Astrocyte (in vitro differentiated cells and primary cell): Measurements from ENCODE around the gene TRPM3. TPM values are rescaled to one million over a fixed set of nuclear protein-coding genes. Genes with fewer than 3 reads are reported as not detected.

Source experiments
- DNase-seq: peaks from one replicate; pipeline ENCODE4 v3.0.0-alpha.2; 2010; ENCODE audit warnings: low read depth
- FAIRE-seq: peaks from 2 replicates; lab custom pipeline; 2011; peaks lifted over from hg19 to GRCh38; lab: Jason Lieb, UNC
- H2AFZ ChIP-seq: 2 replicates; pipeline ENCODE4 v1.6.0; 2012; ENCODE audit warnings: low read depth, low read length, inconsistent platforms
- H3K27ac ChIP-seq: 2 replicates; pipeline ENCODE4 v1.5.1; 2011; ENCODE audit warnings: low read depth, low read length, inconsistent platforms
- H3K27me3 ChIP-seq: 2 replicates; pipeline ENCODE4 v1.6.0; 2011; ENCODE audit warnings: low read length, inconsistent platforms; ENCODE audit not compliant: insufficient read depth
- H3K36me3 ChIP-seq: 2 replicates; pipeline ENCODE4 v1.5.1; 2011; ENCODE audit warnings: low read length, inconsistent platforms; ENCODE audit not compliant: insufficient read depth
- H3K4me1 ChIP-seq: 2 replicates; pipeline ENCODE4 v1.5.1; 2011; ENCODE audit warnings: low read length, inconsistent platforms; ENCODE audit not compliant: insufficient read depth
- H3K4me2 ChIP-seq: 2 replicates; pipeline ENCODE4 v1.6.0; 2012; ENCODE audit warnings: low read length, inconsistent platforms
- H3K4me3 ChIP-seq: 2 replicates; pipeline ENCODE4 v1.5.1; 2011; ENCODE audit warnings: low read depth, mild to moderate bottlenecking, low read length, inconsistent platforms; ENCODE audit not compliant: insufficient read depth
- H3K79me2 ChIP-seq: 2 replicates; pipeline ENCODE4 v1.6.0; 2012; ENCODE audit warnings: mild to moderate bottlenecking, low read length, inconsistent platforms; ENCODE audit not compliant: insufficient read depth
- H3K9ac ChIP-seq: 2 replicates; pipeline ENCODE4 v1.6.0; 2012; ENCODE audit warnings: mild to moderate bottlenecking, low read length, inconsistent platforms
- H3K9me3 ChIP-seq: 2 replicates; pipeline ENCODE4 v1.5.1; 2012; ENCODE audit warnings: low read depth, mild to moderate bottlenecking, low read length, inconsistent platforms; ENCODE audit not compliant: insufficient read depth
- H4K20me1 ChIP-seq: 2 replicates; pipeline ENCODE4 v1.6.0; 2012; ENCODE audit warnings: low read length, inconsistent platforms; ENCODE audit not compliant: insufficient read depth
- H3K27ac Mint-ChIP-seq: one replicate; pipeline ENCODE4 v1.8.0; 2021; ENCODE audit warnings: mild to moderate bottlenecking, mixed read lengths; ENCODE audit not compliant: unreplicated experiment
- H3K27me3 Mint-ChIP-seq: one replicate; pipeline ENCODE4 v1.8.0; 2021; ENCODE audit warnings: low read depth, mixed read lengths; ENCODE audit not compliant: unreplicated experiment
- H3K36me3 Mint-ChIP-seq: one replicate; pipeline ENCODE4 v1.8.0; 2021; ENCODE audit warnings: low read depth, mixed read lengths; ENCODE audit not compliant: unreplicated experiment
- H3K4me1 Mint-ChIP-seq: one replicate; pipeline ENCODE4 v1.8.0; 2021; ENCODE audit warnings: low read depth, mixed read lengths; ENCODE audit not compliant: unreplicated experiment
- H3K4me3 Mint-ChIP-seq: one replicate; pipeline ENCODE4 v1.8.0; 2021; ENCODE audit warnings: mild to moderate bottlenecking, moderate library complexity, mixed read lengths; ENCODE audit not compliant: unreplicated experiment
- H3K9me3 Mint-ChIP-seq: one replicate; pipeline ENCODE4 v1.8.0; 2021; ENCODE audit warnings: mild to moderate bottlenecking, mixed read lengths; ENCODE audit not compliant: unreplicated experiment
- EZH2 ChIP-seq: IDR thresholded peaks from 2 replicates; pipeline ENCODE4 v1.6.1; 2012; ENCODE audit warnings: mild to moderate bottlenecking, low read length, inconsistent platforms; ENCODE audit not compliant: insufficient read depth
- total RNA-seq: library from RNA; stranded (reverse); gene quantifications from 2 replicates; pipeline ENCODE4 v1.2.1, GENCODE V29; 2021
- TF ChIP-seq, protein P1 (sequence below): IDR thresholded peaks from 2 replicates; pipeline ENCODE4 v1.5.1; 2011; ENCODE audit warnings: low read depth, mild to moderate bottlenecking, inconsistent platforms, low read length, moderate library complexity; ENCODE audit not compliant: insufficient read depth

Gene TRPM3
- total RNA-seq, 1 donor from 2014 or later = 0.14 TPM

DNA sequence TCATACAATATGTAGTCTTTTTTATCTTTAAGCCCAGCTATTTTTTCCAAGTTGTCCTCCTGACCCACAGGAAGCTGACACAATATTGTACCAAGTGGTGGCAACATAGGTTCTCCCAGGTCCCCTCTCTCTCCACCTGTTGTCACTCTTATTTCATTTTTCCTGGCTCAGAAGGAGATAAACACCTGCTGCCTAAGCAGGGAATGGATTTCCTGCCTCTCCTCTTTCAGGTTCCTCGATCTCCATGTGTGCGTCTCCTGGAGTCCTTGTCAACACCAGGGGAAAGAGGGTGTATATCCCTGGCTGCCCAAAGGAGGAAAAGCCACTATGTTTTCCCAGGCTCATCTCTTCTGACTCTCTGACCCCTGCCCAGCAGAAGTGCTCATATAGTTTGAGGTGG, 625.2 kb downstream of the TRPM3 start:
- no peaks in the 10 kb centered on the region for H3K27me3 ChIP-seq
- FAIRE-seq = no peak
- no peak overlapping the region for H3K9ac ChIP-seq
- no peak overlapping the region for H3K4me3 Mint-ChIP-seq
- H3K36me3 Mint-ChIP-seq = no peaks in the 10 kb centered on the region
- H3K79me2 ChIP-seq = no peaks in the 10 kb centered on the region
- H4K20me1 ChIP-seq = no peaks in the 10 kb centered on the region
- H3K4me2 ChIP-seq = no peak overlapping the region
- no peak overlapping the region for H2AFZ ChIP-seq
- no peaks in the 10 kb centered on the region for H3K36me3 ChIP-seq
- no peaks in the 10 kb centered on the region for H3K9me3 Mint-ChIP-seq
- no peak overlapping the region for H3K27ac Mint-ChIP-seq
- no peak for TF ChIP-seq EZH2
- TF ChIP-seq, protein P1, sequence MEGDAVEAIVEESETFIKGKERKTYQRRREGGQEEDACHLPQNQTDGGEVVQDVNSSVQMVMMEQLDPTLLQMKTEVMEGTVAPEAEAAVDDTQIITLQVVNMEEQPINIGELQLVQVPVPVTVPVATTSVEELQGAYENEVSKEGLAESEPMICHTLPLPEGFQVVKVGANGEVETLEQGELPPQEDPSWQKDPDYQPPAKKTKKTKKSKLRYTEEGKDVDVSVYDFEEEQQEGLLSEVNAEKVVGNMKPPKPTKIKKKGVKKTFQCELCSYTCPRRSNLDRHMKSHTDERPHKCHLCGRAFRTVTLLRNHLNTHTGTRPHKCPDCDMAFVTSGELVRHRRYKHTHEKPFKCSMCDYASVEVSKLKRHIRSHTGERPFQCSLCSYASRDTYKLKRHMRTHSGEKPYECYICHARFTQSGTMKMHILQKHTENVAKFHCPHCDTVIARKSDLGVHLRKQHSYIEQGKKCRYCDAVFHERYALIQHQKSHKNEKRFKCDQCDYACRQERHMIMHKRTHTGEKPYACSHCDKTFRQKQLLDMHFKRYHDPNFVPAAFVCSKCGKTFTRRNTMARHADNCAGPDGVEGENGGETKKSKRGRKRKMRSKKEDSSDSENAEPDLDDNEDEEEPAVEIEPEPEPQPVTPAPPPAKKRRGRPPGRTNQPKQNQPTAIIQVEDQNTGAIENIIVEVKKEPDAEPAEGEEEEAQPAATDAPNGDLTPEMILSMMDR = no peak
- H3K27me3 Mint-ChIP-seq = peaks cover 26% of the 10 kb centered on the region
- H3K4me1 ChIP-seq = no peaks in the 10 kb centered on the region
- DNase-seq = no peak
- no peak overlapping the region for H3K27ac ChIP-seq
- H3K4me1 Mint-ChIP-seq = no peaks in the 10 kb centered on the region
- no peaks in the 10 kb centered on the region for H3K9me3 ChIP-seq
- H3K4me3 ChIP-seq = no peak overlapping the region

DNA sequence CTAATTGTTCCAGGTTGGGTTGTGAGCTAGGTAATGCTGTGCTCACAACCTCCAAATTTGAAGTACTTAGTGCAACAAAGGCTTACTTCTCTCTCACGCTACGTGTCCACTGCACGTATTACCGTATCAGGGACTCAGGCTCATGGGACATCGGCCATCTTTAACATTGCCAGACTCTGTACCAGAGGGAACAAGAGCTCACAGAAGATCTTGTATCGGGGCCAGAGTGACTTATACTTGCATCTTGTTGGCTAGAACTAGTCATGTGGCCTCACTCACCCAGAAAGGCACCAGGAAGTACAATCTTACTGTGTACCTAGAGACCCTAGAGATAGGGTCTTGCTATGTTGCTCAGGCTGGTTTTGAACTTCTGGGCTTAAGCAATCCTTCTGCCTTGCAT, 625.9 kb downstream of the TRPM3 start:
- no peaks in the 10 kb centered on the region for H3K4me1 ChIP-seq
- FAIRE-seq = no peak
- no peaks in the 10 kb centered on the region for H3K4me1 Mint-ChIP-seq

DNA sequence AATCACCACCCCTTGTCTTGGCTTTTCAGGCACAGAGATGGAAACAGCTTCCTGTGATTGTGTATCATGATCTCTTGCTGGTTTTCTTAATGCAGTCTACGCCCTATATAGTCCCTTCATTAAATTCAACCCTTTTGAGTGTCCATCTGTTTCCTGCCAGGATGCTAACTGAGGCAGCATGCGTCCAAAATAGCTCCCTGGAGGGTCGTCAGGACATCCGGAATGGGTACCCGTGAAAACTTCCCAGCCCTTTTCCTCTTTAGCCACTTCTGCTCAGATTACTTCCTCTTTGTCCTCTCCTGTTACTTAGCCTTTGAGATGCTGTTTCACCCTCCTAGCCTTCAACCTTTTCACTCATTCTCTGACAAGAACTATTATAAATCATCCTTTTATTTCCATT, 627.2 kb downstream of the TRPM3 start:
- Mint-ChIP-seq H3K9me3 (no peaks in the 10 kb centered on the region), H3K27ac (no peak overlapping the region), H3K4me3 (no peak overlapping the region), H3K36me3 (no peaks in the 10 kb centered on the region), H3K27me3 (peaks cover 28% of the 10 kb centered on the region), H3K4me1 (no peaks in the 10 kb centered on the region)
- Histone ChIP-seq H3K4me1 (no peaks in the 10 kb centered on the region), H2AFZ (no peak overlapping the region), H4K20me1 (no peaks in the 10 kb centered on the region), H3K4me2 (no peak overlapping the region), H3K9me3 (no peaks in the 10 kb centered on the region), H3K36me3 (no peaks in the 10 kb centered on the region), H3K79me2 (no peaks in the 10 kb centered on the region), H3K27me3 (no peaks in the 10 kb centered on the region), H3K9ac (no peak overlapping the region), H3K4me3 (no peak overlapping the region), H3K27ac (no peak overlapping the region)
- no peak for FAIRE-seq
- DNase-seq = no peak
- TF ChIP-seq, protein P1 = no peak
- TF ChIP-seq EZH2 = no peak

More for the DNA sequence above, 625.9 kb downstream of the TRPM3 start:
- H3K9me3 ChIP-seq = no peaks in the 10 kb centered on the region
- Mint-ChIP-seq H3K36me3 (no peaks in the 10 kb centered on the region), H3K27ac (no peak overlapping the region), H3K4me3 (no peak overlapping the region), H3K9me3 (no peaks in the 10 kb centered on the region), H3K27me3 (peaks cover 27% of the 10 kb centered on the region)
- H3K4me2 ChIP-seq = no peak overlapping the region
- DNase-seq = no peak
- H4K20me1 ChIP-seq = no peaks in the 10 kb centered on the region
- no peak for TF ChIP-seq EZH2
- TF ChIP-seq, protein P1 = no peak
- no peak overlapping the region for H3K4me3 ChIP-seq
- H3K27me3 ChIP-seq = no peaks in the 10 kb centered on the region
- H3K79me2 ChIP-seq = no peaks in the 10 kb centered on the region
- no peaks in the 10 kb centered on the region for H3K36me3 ChIP-seq
- peak overlapping the region; percentile 10 for H2AFZ ChIP-seq
- no peak overlapping the region for H3K9ac ChIP-seq
- H3K27ac ChIP-seq = no peak overlapping the region
